Renal cortex interstitium (tissue), 11 donors: ENCODE data around the gene AGAP1. TPM values are rescaled to one million over a fixed set of nuclear protein-coding genes. Genes with fewer than 3 reads are reported as not detected.

Experiments used
- DNase-seq, 11 donors: peaks; one replicate each; pipeline ENCODE4 v3.0.0-alpha.2; 2013; ENCODE audit warnings: low read depth in 9 of 11, low spot score in 4 of 11; ENCODE audit errors: extremely low read depth in 1 of 11
- polyA plus RNA-seq, 3 donors: library from polyadenylated mRNA; unstranded; fragments of 120-200 nt; gene quantifications; one replicate each; pipeline ENCODE4 v1.2.1, GENCODE V29; 2013; ENCODE audit not compliant: insufficient read length in 3 of 3

Gene AGAP1
- polyA plus RNA-seq, 3 donors = 19.1 to 22.8 (median 22.0) TPM

DNA sequence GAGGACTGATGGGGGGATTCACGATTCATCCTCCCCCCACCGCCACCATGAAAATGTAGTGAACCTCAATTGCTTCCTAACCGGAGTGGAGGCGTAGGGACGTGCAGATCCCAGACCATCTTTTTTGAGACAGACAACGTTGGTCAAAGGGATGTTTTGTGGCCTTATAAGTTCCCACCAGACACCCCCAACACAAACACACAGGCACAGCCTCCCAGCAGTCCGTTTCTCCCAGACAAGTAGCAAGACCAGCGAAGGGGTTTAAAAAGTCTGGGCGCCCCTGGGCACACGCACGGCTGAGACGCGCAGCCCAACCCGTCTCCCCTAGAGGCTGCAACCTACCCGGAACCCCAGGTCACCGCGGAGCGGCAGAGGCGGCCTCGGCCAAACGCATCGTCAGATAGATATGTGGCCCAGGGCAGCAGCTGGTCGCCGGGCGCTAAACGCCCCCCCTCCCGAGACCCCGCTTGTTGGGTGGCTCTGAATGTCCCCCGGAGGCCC is 673.0 kb downstream of the AGAP1 start:
- DNase-seq = no peak

DNA sequence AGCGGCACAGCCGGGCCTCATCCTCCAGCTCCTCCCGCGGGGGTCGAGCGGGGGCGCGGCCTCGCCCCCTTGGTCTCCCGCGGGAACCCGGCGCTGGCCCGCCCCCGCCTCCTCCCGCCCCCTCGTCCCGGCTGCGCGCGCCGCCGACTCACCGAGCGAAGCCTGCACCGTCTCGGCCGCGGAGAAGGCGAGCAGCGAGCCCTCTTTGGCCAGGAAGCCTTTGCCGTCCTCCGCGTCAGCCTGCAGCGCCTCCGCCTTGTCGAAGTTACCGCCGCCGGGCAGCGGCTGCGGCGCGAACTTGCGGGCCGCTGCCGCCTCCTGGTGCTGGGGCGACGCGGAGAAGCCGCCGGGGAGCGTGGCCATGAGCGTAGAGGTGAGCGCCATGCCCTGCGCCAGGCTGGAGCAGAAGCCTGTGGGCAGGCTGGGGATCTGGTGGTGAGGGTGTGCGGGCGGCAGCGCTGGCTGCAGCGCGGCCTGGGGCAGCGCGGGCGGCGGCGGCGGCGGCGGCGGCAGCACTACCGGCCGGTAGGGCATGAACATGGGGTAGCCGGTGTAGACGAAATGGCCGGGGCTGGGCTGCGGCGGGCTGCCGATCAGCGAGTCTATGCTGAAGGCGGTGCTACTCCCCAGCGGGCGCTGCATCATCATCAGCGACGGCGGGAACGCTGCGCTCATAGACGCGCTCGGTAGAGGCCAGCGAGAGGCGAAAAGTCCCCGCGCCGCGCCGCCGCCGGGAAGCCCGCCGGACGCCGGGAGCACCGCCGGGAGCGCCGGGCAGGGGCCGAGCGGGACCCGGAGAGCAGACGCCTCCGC is 673.7 kb downstream of the AGAP1 start:
- no peak for DNase-seq

DNA sequence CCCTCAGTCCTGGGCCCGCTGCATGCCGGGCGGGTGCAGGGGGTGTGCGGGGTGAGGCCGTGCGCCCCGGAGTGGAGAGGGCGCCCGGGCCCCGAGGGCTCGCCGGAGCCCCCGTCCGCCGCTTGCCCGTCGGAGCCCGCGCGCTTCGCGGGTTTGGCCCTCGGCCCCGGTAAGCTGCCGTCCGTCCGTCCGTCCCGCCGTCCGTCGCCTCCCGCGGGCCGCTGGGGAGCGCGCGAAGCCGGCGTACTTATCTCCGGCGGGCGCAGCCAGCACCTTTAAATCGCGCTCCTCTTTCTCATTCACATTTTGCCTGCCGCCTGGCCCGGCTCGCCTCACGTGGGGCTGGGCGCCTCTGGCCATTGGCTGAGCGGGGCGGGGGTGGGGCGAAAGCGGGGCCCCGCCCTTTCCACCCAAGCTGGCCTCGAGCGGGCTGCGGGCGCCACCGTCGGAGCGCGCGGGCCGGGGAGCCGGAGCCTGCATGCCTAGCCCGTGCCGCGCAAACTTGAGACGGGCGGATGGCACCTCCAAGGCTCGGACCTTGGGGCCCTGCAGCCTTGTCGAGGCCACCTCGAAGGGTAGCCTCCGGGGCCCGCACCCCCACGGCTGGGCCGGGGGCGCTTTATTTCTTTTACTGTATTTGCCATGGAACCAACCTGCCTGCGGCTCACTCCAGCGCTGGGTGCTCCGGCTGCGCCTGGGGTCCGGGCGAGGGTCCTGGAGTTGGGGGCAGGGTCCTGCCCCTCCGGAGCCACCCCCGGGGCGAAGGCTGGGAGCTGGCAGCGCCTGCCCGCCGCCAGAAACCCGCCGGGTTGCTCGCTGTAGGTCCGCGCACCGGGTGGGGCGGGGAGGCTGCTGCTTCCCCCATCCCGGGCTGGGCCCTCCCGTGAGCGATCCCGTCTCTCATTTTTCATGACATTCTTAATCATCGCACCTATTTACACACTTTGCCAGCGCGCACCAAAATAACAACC is 674.6 kb downstream of the AGAP1 start, which contains the start of gene GBX2:
Gene GBX2, minus strand, starts transcription at position 277 of the 971 bp plus-strand sequence. CDS start 415 bp downstream, outside the sequence.
- no peak for DNase-seq

DNA sequence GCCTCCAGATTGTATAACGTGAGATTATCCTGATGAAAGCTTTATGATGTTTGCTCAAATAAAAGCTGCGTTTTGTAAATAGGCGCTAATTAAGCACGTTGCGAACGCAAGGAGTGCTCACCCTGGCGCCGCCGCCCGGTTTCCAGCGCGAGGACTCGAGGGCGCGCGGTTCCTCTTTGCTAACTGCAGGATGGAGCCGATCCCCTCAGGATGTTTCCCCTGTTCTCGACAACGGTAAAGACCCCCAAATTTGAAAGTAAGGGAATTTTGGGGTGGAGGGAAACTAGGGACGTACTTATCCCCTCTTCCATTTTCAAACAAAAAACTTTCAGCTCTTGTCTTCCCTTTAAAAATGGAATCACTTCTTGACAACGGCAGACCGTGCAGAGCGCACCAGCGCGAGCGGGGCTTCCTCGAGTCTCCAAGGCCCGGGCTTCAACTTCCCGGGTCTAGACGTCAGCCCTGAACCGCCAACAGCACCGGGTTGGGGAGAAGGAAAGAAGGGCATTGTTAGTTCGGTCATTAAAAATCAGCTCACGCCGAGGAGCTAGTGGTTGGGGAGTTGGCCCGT is 675.4 kb downstream of the AGAP1 start:
- DNase-seq = no peak

DNA sequence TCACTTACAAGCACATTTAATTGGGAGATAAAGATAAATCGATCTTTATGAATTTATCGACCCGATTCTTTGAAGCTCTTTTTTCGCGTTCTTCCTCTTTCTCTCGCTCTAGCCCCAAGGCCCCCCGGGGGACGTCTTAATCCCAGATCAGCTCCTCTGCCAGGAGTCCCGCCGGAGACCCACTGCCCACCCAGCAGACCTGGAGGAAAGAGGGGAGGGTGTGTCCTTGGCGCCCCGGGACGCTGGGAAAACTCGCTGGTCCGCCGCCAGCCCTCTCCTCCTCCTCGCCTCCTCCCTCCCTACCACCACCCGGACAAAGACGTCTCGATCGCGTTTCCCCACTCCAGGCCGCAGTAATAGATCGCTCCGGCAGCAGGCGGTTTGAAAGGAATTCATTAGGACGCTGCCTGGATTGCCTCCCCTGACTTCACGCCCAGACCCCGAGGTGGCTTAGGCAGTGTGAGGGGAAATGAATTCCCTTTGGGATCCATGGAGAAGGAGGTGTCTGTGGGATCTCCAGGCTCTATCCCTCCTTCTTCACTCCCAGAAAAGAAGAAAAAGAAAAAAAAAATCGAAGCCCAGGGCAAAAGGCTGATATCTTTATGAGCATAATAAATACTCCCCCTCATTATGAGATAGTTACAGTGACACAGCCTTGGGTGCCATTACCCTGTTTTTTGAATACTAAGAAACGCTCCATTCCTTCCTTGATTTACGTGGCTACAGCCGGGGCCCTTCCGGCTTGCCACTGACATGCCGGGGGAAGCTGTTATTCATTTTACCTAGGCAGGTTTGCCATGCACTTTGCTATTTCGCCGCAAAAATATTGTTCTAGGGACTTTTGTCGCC is 676.1 kb downstream of the AGAP1 start:
- DNase-seq = no peak

DNA sequence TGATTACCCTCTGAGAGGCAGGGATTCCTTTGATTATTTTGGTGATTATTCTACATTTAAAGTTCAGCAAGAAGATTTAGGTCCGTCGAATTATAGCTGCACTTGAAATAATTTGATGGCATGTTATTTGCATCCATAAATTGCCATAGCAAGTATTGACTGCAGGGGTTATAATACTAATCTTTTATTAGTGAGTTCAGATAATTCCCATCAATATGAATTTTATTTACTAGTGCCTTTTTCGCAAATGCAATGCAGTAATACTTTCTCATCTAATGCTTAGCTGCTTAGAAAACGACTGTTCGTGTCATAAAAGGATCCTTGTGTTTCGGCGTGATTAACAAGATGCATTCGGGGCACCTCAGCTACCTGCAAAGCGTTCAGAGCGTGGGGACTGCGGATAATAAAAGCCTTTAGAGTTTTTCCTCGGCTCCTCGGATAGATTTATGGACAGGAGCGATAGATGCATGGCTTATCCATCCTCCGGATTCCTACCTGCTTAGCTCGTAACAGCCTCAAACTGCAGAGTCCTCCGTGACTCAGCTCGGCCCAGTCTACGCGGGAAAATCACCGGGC is 676.8 kb downstream of the AGAP1 start:
- no peak for DNase-seq

DNA sequence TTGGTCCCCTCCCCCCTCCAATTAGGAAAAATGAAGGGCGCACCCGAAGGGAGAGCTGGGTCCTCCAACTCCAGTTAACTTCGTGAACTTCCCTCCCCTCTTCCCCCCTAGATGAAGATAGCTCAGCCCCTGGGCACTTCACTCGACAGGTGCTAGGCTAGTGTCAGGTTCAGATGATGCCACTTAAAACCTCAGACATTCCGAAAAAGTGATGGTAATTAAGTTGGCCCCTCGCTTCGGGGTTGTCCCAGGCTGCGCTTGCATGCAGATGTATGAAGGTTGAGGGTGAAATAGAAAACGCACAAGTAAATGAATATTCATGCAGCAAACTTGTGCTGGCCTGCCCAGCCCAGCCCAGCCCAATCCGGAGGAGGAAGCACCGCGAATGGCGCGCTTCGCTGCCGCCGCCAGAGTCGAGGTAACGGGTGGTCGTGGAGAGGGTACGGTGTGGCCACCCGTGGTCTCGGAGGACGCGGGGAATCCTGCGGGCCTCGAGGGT is 677.4 kb downstream of the AGAP1 start:
- DNase-seq = no peak

DNA sequence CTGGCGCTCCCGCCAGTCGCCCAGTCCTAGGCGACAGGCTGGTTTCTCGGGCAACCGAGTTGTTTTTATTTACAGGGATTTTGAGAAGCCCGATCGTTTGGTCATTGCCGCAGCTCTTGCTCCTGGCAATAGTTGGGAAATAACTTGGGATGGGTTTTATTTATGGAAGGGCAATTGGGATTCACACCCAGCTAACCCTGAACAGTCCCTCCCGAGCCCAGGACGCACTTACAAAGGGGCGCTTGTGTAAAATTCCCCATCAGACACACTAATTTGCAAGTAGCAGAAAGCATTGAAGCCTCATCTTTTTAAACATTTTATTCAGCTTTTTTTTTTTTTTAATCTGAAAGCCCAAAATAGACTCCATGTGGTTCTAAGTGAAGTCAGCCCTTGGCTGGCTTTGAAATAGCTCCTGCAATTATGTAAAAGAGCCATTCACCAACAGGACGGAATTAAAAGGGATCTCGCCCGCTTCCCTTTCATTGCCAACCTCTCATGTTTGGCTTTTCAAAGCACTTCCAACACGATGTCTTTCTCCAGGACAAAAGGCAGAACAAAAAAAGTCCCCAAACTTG is 677.9 kb downstream of the AGAP1 start:
- DNase-seq = no peak

DNA sequence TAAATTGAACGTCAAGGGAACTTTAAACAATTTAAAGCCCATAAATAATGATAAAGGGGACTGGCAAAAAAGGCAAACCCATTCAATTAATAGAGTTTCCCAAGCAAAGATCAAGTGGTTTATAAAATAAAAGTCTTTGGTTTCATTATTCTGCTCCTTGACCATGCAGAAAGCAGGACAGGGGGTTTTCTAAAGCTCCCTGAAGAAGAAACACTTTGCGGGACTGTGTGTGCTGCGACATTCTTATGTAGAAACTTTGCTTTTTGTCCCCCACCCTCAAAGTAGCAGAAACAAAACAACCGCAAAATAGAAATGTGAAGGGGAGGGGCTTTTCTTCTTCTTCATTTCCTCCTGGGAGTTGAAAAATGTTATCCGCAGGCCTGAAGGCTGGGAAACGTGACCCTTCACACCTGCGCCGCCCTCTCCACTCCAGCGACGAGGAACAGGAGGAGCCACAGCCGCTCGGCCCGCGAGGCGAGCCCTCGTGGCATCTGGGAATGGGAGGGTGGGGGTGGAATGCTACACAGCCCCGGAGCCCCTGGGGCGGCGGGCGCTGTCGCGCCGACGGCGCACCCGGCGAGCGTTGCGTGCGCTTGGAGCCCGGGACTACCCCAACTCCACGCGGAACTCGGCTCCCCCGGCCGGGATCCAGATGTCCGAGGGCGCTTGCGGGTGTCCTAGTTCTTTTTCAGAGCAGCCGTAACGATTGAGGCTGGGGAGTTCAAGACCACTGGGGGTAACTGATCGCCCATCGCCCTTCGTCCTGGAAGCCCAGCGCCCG is 678.6 kb downstream of the AGAP1 start:
- no peak for DNase-seq

DNA sequence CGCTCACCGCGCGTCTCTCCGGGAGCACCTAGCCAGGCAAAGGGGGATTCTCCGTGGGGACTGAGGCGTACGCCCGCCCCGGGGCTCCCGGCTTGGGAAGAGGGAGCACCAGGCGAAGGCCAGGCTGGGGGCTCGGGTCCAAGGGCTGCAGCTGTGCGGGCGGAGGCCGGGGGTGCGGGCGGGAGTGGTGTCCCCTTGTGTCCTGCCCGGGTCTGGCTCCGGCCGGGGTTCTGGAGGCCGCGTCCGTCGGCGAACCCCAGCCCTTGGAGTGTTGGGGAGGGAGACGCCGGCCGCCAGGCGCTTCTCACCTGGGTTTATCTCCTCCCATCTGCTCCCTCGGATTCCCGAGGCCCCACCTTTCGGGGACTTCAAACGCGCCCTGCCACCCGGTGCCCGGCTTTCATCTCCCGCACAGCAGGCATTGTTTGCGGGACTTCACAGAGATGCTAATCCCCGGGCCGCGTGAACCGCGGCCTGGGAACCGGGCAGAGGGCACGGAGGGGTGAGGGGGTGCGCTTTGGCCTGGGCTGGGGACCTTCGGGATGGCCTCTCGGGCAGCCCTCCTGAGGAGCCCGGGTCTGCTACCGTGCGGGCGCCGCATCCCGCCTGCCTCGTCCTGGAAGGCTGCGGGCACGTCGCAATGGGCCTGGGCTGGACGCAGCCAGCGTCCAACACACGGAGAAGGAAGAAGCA is 679.3 kb downstream of the AGAP1 start:
- DNase-seq = no peak

DNA sequence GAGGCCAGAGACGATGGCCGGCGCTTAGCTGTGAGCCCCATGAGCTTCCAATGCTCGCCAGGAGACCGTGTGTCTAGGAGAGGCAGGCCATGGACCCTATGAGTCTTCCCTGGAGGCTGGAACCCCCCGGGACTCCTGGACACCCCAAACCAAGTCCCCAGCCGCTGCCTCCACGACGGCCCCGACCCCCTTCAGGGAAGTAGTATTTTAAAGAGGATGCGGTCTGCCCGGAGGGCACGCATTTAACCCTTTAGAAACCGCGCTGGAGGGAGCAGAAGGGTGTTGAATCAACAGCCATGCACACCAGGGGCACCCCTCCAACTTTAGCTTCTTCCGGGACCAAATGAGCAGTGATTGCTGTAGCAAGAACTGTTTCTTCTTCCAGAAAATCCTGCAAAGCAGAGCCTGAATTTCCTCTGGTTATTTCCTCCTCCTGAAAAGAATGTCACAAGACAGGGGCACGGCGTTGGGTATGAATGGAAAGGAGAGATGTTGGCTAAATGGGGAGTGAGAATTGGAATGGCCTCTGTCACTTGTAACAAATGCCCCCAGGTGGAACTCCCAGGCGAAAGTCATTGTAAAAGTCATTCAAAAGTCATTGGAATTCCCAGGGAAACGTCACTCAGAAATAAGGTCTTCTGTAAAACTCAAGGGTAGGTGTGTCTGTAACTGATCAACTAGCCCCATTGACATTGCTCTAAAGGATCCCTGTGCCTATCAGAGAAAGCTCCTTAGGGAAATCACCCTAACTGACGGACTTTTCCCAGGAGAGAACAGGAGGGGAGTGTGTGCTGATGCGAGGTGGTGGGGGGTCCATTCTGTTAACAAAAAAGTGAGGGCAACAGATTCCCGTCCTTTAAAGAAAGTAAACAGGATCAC is 680.1 kb downstream of the AGAP1 start:
- DNase-seq = no peak

DNA sequence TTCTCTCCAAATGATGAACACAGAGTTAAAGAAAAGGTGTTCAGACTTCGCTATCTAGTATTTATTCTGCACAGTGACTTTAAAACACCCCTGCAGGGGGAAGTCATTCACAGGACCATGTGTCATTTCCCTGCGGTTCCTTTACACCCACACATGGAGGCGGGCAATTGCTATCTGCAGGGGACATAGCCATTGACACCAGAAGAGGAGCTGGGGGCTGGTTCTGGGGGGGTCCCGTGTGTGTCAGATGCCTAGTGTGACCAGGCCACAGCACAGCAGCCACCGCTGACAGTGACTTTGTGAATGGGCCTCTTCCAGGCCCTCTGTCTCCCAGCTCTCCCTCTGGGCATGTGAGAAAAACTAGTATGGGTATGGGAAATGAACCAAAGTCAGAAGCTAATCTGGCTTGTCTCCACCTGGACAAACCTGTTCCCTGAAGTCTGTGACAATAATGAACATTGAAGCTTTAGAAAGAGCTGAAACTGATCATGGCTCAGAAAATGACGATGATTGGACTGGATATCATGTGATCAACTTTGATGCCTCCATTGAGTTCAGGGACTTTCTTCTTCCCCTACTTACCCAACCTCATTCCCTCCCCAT is 681.8 kb downstream of the AGAP1 start:
- DNase-seq = no peak

DNA sequence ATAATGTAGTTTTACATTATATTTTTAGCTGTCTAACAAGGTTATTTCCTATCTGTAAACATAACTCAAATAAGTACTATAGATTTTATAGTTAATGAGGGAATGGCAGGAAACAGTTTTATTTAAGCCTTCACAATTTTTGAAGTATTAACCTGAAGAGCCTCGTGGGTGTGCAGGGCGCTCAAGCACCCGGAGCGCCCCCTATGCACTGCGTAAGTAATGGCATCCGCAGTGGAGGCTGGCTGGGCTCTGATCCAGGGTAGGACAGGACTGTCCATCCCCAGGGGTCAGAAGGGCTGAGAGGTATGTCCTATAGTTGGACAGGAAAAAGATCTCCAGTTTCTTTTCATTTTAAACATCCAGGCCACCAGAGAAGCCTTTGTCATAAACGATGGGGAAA is 682.6 kb downstream of the AGAP1 start:
- no peak for DNase-seq

DNA sequence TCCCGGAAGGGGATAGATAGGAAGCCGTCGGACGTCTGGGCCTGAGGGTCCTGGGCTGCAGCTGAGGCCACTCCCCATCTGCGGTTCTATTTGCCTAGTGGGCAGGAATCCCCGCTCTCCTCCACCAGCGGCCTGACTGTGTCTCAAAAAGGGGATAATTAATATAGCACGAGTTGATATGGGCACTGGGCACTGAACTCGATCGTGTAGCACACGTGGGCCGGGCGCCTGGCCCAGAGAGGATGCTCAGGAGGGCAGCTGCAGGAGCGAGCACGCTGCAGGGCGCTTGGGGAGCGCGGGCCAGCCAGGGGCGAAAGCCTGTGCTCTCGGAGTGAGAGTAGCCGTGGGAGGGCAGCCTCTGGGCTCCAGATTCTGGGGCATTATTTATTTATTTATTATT is 683.1 kb downstream of the AGAP1 start:
- no peak for DNase-seq

DNA sequence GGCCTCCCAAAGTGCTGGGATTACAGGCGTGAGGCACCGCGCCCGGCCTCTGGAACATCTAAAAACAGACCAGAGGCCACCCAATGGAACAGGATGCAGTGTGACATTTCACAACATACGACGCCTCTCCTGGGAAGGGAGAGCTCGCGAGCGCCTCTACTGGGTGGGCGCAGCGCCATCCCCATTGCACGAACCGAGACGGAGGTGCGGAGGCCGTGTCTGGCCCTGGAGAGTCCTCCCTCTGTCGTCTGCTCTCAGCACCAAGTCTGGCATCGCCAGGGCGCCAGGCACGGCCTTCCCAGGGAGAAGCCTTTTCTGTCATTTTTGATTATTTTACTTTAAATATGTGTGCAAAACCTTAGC is 683.7 kb downstream of the AGAP1 start:
- DNase-seq = no peak
